ENCODE results near the gene GYS1.

GRCh38 chr19:48946463-48947257 lies 46.4 kb downstream of the GYS1 start:
- TF ChIP-seq CTCF (conservative IDR thresholded peaks at IDR 0.05; ENCODE audit: low read depth, low read length), result no peak
- no peak for TF ChIP-seq EZH2phosphoT487 (IDR thresholded peaks at IDR 0.05; ENCODE audit: borderline replicate concordance, low read length)
- no peak for TF ChIP-seq EZH2 (IDR thresholded peaks at IDR 0.05; ENCODE audit: low read length, unreplicated experiment)

Data from PC-3 (cell line).